Measurements from ENCODE around the gene LARGE1.
"Not testable (repeated sequence)": the region's sequence is repeated elsewhere in the genome, so short reads cannot be mapped to it uniquely, and the experiment has no call there.

Gene LARGE1

DNA sequence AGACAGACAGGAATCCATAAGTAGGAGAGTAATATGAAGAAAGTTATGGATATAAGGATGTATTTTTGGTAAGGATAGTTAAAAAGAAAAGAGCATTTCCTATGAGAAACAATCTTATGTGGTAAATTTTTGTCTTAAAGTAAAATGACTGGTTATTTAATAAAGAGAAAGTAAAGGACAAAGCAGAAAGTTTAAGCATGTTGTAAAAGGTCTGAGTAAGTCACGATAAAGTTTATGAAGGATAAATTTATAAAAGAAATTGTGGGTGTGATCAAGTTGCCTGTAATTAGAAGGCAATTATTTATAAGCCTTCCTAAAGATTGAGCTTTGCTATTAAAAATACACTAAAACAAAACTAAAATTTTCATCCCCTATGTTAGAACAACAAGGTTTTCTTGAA, 547.4 kb downstream of the LARGE1 start:
- no peaks in the 10 kb centered on the region for H3K4me1 ChIP-seq (ENCODE audit: insufficient read depth, low read length)
- no peaks in the 10 kb centered on the region for H3K79me2 ChIP-seq (ENCODE audit: insufficient read depth, low read length)
- no peak overlapping the region for H3K4me2 ChIP-seq (ENCODE audit: insufficient read depth, low read length)
- no peak overlapping the region for H3K27ac ChIP-seq (ENCODE audit: low read length)
- no peaks in the 10 kb centered on the region for H3K27me3 ChIP-seq (ENCODE audit: insufficient read depth, low read length, poor library complexity)
- no peak overlapping the region for H3K9ac ChIP-seq (ENCODE audit: low read depth, low read length)
- ATAC-seq (ENCODE audit: insufficient read depth, low read depth), result no peak
- no peaks in the 10 kb centered on the region for H3K36me3 ChIP-seq (ENCODE audit: insufficient read depth, low read length)
- H4K20me1 ChIP-seq (ENCODE audit: insufficient read depth, low read length), result no peaks in the 10 kb centered on the region
- H2AFZ ChIP-seq (ENCODE audit: low read depth, low read length), result no peak overlapping the region
- peaks cover 4% of the 10 kb centered on the region for H3K9me3 ChIP-seq (ENCODE audit: insufficient read depth, low read length, severe bottlenecking)
- no peak for TF ChIP-seq EZH2 (IDR thresholded peaks at IDR 0.05; ENCODE audit: borderline replicate concordance, low read depth, low read length, severe bottlenecking)
- TF ChIP-seq CTCF (IDR thresholded peaks at IDR 0.05; ENCODE audit: borderline replicate concordance, extremely low read depth, low read length, poor library complexity, severe bottlenecking), result no peak
- H3K4me3 ChIP-seq (ENCODE audit: low read depth in 1 of 2, low read length in 2 of 2), result no peak overlapping the region
- no peak for DNase-seq

- H3K9me3 ChIP-seq (ENCODE audit: insufficient read depth, low read length, severe bottlenecking); H3K27ac ChIP-seq (ENCODE audit: low read length); ATAC-seq (ENCODE audit: insufficient read depth, low read depth); H3K79me2 ChIP-seq (ENCODE audit: insufficient read depth, low read length); H2AFZ ChIP-seq (ENCODE audit: low read depth, low read length); H3K9ac ChIP-seq (ENCODE audit: low read depth, low read length); H3K36me3 ChIP-seq (ENCODE audit: insufficient read depth, low read length); H3K4me2 ChIP-seq (ENCODE audit: insufficient read depth, low read length); DNase-seq; H3K4me3 ChIP-seq (ENCODE audit: low read depth in 1 of 2, low read length in 2 of 2); H3K27me3 ChIP-seq (ENCODE audit: insufficient read depth, low read length, poor library complexity); H3K4me1 ChIP-seq (ENCODE audit: insufficient read depth, low read length); H4K20me1 ChIP-seq (ENCODE audit: insufficient read depth, low read length): not testable (repeated sequence)
Observed at GRCh38 chr22:33363256-33363655, 557.0 kb downstream of the LARGE1 start.

GRCh38 chr22:33362702-33363101, 557.6 kb downstream of the LARGE1 start:
- peaks cover 2% of the 10 kb centered on the region for H3K27me3 ChIP-seq (ENCODE audit: insufficient read depth, low read length, poor library complexity)
- H2AFZ ChIP-seq (ENCODE audit: low read depth, low read length), result no peak overlapping the region
- TF ChIP-seq CTCF (IDR thresholded peaks at IDR 0.05; ENCODE audit: borderline replicate concordance, extremely low read depth, low read length, poor library complexity, severe bottlenecking), result no peak
- no peak for TF ChIP-seq EZH2 (IDR thresholded peaks at IDR 0.05; ENCODE audit: borderline replicate concordance, low read depth, low read length, severe bottlenecking)
- H4K20me1 ChIP-seq (ENCODE audit: insufficient read depth, low read length), result no peaks in the 10 kb centered on the region
- H3K9me3 ChIP-seq (ENCODE audit: insufficient read depth, low read length, severe bottlenecking), result no peaks in the 10 kb centered on the region
- H3K4me3 ChIP-seq (ENCODE audit: low read depth in 1 of 2, low read length in 2 of 2), result no peak overlapping the region
- H3K4me1 ChIP-seq (ENCODE audit: insufficient read depth, low read length), result no peaks in the 10 kb centered on the region
- H3K27ac ChIP-seq (ENCODE audit: low read length), result no peak overlapping the region
- no peaks in the 10 kb centered on the region for H3K36me3 ChIP-seq (ENCODE audit: insufficient read depth, low read length)
- no peaks in the 10 kb centered on the region for H3K79me2 ChIP-seq (ENCODE audit: insufficient read depth, low read length)
- DNase-seq (no peak), ATAC-seq (ENCODE audit: insufficient read depth, low read depth) (no peak)
- H3K9ac ChIP-seq (ENCODE audit: low read depth, low read length), result no peak overlapping the region
- H3K4me2 ChIP-seq (ENCODE audit: insufficient read depth, low read length), result no peak overlapping the region

GRCh38 chr22:33361581-33361980, 558.7 kb downstream of the LARGE1 start:
- no peak overlapping the region for H2AFZ ChIP-seq (ENCODE audit: low read depth, low read length)
- no peak overlapping the region for H3K9ac ChIP-seq (ENCODE audit: low read depth, low read length)
- DNase-seq, result no peak
- H3K4me2 ChIP-seq (ENCODE audit: insufficient read depth, low read length), result no peak overlapping the region
- no peaks in the 10 kb centered on the region for H3K4me1 ChIP-seq (ENCODE audit: insufficient read depth, low read length)
- no peaks in the 10 kb centered on the region for H4K20me1 ChIP-seq (ENCODE audit: insufficient read depth, low read length)
- no peaks in the 10 kb centered on the region for H3K36me3 ChIP-seq (ENCODE audit: insufficient read depth, low read length)
- no peak overlapping the region for H3K27ac ChIP-seq (ENCODE audit: low read length)
- no peak overlapping the region for H3K4me3 ChIP-seq (ENCODE audit: low read depth in 1 of 2, low read length in 2 of 2)
- H3K27me3 ChIP-seq (ENCODE audit: insufficient read depth, low read length, poor library complexity), result peaks cover 3% of the 10 kb centered on the region
- no peaks in the 10 kb centered on the region for H3K9me3 ChIP-seq (ENCODE audit: insufficient read depth, low read length, severe bottlenecking)
- ATAC-seq (ENCODE audit: insufficient read depth, low read depth), result no peak
- TF ChIP-seq CTCF (IDR thresholded peaks at IDR 0.05; ENCODE audit: borderline replicate concordance, extremely low read depth, low read length, poor library complexity, severe bottlenecking) (no peak), EZH2 (IDR thresholded peaks at IDR 0.05; ENCODE audit: borderline replicate concordance, low read depth, low read length, severe bottlenecking) (no peak)
- no peaks in the 10 kb centered on the region for H3K79me2 ChIP-seq (ENCODE audit: insufficient read depth, low read length)

Data from DND-41 (cell line).